AG10803 (cell line): ENCODE results near the gene NDOR1.

Experiments used
- DNase-seq: peaks from one replicate; pipeline ENCODE4 v3.0.0; 2010; ENCODE audit warnings: low read depth
- H3K4me3 ChIP-seq: 2 replicates; pipeline ENCODE4 v1.5.1; 2011; ENCODE audit warnings: mild to moderate bottlenecking, low read length, control low read depth
- TF ChIP-seq, protein P1 (sequence below): conservative IDR thresholded peaks from 2 replicates; pipeline ENCODE4 v1.5.1; 2011; ENCODE audit warnings: mild to moderate bottlenecking, low read length, control low read depth, inconsistent platforms

The NDOR1 gene

DNA sequence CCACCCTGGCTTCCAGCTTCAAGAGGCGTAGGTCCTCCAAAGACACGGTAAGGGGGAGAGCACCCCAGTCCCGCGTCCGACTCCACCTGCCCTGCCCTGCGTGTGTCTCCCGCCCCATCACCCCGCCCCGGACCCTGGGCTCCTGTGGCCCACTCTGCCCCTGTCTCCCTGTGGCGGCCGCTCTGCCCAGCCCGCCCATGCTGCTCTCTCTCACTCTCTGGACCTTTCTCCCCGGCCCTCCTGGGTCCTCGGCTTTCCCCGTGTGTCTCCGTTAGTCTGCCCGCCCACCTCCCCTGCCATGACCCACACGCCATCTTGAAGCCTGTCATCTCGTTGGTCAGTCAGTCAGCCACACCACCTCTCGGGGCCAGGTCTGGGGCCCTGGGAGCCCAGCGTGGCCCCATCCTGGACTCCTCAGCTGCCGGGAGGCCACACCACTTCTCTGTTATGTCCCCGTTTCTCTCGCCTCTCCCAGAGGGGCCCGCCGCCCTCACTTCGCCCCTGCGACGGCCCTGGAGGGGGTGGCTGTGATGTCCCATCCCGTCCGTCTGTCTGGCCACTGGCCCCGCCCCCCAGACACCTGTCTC is 40.2 kb upstream of the NDOR1 start:
- TF ChIP-seq, protein P1, sequence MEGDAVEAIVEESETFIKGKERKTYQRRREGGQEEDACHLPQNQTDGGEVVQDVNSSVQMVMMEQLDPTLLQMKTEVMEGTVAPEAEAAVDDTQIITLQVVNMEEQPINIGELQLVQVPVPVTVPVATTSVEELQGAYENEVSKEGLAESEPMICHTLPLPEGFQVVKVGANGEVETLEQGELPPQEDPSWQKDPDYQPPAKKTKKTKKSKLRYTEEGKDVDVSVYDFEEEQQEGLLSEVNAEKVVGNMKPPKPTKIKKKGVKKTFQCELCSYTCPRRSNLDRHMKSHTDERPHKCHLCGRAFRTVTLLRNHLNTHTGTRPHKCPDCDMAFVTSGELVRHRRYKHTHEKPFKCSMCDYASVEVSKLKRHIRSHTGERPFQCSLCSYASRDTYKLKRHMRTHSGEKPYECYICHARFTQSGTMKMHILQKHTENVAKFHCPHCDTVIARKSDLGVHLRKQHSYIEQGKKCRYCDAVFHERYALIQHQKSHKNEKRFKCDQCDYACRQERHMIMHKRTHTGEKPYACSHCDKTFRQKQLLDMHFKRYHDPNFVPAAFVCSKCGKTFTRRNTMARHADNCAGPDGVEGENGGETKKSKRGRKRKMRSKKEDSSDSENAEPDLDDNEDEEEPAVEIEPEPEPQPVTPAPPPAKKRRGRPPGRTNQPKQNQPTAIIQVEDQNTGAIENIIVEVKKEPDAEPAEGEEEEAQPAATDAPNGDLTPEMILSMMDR, result no peak
- no peak for DNase-seq
- no peak overlapping the region for H3K4me3 ChIP-seq

- H3K4me3 ChIP-seq, result no peak overlapping the region
- TF ChIP-seq, protein P1, result no peak
- no peak for DNase-seq
These were observed 38.9 kb upstream of the NDOR1 start for GRCh38 chr9:137166380-137167229.

- no peak for DNase-seq
- TF ChIP-seq, protein P1, result no peak
- H3K4me3 ChIP-seq, result no peak overlapping the region
These were observed 38.2 kb upstream of the NDOR1 start for GRCh38 chr9:137167277-137167746.

DNA sequence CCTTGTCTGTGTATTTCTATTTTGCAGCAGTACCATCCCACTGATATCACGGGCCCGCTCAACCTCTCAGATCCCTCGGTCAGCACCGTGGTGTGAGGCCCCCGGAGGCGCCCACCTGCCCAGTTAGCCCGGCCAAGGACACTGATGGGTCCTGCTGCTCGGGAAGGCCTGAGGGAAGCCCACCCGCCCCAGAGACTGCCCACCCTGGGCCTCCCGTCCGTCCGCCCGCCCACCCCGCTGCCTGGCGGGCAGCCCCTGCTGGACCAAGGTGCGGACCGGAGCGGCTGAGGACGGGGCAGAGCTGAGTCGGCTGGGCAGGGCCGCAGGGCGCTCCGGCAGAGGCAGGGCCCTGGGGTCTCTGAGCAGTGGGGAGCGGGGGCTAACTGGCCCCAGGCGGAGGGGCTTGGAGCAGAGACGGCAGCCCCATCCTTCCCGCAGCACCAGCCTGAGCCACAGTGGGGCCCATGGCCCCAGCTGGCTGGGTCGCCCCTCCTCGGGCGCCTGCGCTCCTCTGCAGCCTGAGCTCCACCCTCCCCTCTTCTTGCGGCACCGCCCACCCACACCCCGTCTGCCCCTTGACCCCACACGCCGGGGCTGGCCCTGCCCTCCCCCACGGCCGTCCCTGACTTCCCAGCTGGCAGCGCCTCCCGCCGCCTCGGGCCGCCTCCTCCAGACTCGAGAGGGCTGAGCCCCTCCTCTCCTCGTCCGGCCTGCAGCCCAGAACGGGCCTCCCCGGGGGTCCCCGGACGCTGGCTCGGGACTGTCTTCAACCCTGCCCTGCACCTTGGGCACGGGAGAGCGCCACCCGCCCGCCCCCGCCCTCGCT is 37.5 kb upstream of the NDOR1 start:
- TF ChIP-seq, protein P1, result no peak
- H3K4me3 ChIP-seq, result no peak overlapping the region
- no peak for DNase-seq

- TF ChIP-seq, protein P1, result no peak
- no peak overlapping the region for H3K4me3 ChIP-seq
- DNase-seq, result no peak
These were observed 37.0 kb upstream of the NDOR1 start for GRCh38 chr9:137168573-137168903.

- TF ChIP-seq, protein P1, result no peak
- DNase-seq, result no peak
- no peak overlapping the region for H3K4me3 ChIP-seq
These were observed 36.3 kb upstream of the NDOR1 start for GRCh38 chr9:137168904-137169856.
